HG03097 (cell line): Measurements from ENCODE around the gene COLGALT1.

Experiments used
- ATAC-seq: cut with Tn5 transposase; IDR thresholded peaks from one replicate; pipeline ENCODE4 v1.9.1; 2021; ENCODE audit not compliant: unreplicated experiment, low FRiP score

COLGALT1 gene

DNA sequence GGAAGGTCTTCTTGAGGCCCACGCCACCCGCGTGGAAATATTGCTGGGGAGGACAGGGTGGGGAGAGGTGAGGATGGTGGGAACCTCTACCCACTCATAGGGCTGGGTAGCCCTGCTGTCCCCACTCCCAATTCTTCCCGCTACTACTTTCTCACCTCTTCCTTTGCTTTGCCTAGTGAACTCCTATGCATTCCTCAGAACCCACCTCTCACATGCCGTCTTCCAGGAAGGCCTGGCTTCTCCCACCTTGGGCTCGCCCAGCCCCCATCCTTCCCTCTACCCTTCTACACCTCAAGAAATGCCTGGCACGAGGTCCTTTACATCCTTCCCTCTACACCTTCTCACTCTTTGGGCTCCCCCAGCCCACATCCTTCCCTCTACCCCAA lies 62.4 kb downstream of the COLGALT1 start:
- ATAC-seq, result no peak

DNA sequence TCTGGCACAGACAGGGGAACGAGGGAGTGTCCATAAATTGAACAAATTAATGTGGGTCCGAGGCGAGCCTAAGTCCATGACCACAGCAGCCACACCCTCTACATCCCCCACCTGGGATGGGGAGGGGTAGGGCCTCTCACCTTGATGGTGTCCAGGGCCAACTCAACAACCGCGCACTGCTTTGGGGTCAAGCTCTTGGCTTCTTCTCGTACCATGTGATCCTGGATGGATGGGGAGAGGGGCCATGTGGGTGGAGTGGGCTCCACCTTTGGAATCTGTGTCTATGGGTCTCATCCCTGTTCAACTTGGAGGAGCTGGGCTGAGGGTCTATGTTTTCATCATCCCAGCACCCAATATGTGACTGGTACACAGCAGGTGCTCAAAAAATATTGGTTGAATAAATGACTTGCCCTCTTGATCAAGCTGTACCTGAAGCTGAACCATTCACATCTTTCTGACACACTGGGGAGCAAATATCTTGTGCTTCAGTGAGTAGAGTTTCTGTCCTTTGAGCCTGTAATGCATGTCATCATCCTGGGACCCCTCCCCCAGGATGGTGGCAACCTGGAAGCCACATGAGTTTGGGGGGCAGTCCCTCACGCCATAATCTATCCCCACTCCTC lies 62.9 kb downstream of the COLGALT1 start:
- ATAC-seq, result no peak

DNA sequence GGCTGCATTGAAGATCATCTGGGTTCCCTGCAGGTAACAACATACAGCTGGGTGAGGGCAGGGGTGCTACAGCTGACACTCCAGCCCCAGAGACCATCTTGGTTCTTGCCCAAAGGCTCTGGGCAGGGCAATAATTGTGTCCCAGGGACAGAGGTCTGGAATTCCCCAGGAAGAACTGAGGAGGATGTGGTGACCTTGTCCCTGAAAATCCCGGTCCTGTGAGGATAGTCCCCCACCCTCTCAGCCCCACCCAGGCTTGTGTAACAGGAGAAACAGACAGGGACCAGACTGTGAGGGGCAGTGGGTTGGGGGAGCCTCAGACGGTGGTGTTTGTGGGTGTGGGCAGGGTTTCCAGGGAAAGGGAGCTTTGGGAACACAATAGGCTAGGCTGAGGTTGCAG lies 63.5 kb downstream of the COLGALT1 start:
- ATAC-seq, result no peak

DNA sequence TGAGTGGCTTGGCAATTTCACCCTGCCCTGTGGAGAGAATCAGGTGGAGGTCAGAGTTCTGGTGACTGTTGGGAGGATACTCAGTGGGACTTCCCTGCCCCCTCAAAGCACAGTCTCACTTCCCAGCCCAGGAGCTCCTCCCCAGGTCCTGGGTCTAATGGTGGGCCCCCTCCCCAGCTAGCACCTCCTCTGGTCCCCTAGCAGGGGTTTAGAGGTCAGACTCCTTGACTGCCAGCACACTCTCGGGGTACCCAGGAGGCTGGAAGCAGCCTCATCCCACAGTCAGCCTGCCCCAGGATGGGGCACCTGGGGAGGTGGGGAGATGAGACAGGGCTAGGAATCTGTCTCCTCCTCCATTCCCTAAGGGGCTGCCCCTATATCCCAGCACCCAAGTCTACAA lies 65.2 kb downstream of the COLGALT1 start:
- ATAC-seq, result no peak

DNA sequence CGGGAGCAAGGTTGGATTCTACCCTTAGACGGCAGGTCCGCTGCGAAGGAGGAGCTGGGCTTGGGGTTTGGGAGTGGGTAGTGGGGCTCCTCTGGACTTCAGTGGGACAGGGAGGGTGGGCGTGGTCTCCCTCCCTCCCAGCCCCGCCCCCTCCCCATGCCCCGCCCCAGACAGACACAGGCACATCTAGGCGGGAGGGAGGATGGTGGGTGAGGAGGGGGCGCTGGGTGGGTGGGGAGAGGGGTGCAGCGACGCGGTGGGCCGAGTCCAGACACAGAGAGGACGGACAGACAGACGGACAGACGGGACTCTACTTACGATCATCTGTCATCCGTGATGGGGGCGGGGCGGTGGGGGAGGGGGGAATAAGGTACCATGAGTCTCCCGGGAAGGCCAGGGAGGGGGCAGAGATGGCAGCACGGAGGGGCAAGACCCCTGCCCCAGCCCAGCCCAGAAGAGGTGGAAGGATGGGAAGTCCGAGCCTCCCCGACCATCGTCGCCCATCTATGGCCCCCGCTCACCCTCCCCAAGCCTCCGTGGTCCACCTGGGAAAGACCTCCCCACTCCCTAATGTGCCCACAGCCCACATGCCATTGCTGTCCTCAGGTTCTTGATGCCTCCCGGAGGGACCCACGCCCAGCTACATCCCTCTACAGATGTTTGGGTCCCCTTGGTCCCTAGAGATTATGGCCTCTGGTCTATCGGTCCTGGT lies 67.9 kb downstream of the COLGALT1 start:
- ATAC-seq, result no peak

DNA sequence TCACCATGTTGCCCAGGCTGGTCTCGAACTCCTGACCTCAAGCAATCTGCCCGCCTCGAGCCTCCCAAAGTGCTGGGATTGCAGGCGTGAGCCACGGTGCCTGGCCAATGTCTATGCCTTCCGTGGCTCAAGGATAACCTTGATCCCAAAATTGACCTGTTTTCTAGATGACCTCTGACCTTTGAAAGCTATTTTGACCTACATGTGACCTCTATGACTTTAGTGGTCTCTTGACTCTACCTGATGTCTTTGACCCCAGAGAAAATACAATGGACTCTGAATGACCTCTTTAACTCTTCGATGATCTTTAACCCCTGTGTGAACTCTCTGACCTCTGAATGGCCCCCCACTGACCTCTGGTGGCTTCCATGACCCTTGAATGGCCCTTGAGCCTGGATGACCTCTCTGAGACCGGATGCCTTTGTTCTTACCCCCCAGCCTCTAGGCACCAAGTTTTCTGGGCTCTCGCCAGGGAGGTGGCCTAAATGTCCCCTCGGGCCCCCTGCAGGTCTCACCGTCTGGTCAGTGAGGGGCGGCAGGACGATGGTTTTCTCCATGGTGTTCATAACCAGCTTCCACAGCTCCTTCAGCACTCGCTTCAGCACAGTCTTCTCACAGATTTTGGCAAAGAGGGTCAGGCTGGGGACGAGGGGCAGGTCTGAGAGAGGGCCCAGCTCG lies 69.0 kb downstream of the COLGALT1 start:
- no peak for ATAC-seq

DNA sequence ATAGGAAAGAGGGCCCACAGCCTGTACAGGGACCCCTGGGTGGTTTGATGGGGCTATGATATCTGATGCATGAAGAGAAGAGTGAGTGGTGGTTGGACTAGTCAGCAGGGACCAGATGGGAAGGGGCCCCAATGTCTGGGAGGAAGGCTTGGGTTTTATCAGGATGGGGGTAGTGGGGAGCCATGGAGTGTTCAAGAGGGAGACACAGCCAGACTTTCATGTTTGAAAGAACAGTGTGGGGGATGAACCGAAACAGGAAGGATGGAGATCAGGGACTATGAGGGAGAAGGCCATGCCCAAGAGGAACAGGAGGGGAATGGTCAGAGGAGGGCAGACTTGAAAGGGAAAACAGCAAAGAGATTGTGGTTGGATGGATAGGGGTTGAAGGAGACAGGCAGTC lies 69.6 kb downstream of the COLGALT1 start:
- no peak for ATAC-seq

DNA sequence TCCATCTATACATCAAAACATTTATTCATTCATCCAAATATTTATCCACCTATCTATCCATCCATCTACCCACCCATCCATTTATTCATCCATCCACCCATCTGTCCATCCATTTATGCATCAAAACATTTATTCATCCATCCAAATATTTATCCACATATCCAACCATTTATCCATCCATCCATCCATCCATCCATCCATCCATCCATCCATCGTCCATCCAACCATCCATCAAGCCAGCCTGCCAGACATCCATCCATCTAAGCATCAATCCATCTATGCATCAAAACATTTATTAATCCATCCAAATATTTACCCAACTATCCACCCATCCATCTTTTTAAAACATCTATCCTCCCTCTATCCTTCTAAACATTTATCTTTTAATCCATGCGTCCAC lies 70.5 kb downstream of the COLGALT1 start:
- no peak for ATAC-seq

DNA sequence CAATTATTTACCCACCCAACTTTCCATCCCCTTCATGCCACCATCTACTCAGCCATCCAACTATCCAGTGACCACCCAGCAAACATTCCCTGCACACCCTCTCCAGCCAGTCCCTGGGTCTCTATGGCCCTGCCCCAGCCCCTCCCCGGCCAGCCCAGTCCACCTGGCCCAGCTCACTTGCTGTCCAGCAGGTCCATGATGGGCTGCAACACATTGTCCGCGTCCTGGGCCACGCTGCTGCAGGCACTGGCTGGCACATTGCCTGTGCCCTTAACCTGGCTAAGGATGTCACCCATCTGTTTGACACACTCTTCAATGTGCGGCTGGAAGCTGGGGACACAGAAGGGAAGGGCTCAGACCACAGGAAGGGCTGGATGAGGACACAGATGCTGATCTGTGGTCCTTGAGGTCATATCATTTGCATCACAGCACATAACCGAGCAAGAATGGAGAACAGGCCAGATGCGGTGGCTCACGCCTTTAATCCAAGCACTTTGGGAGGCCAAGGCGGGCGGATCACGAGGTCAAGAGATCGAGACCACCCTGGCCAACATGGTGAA lies 71.1 kb downstream of the COLGALT1 start:
- no peak for ATAC-seq

DNA sequence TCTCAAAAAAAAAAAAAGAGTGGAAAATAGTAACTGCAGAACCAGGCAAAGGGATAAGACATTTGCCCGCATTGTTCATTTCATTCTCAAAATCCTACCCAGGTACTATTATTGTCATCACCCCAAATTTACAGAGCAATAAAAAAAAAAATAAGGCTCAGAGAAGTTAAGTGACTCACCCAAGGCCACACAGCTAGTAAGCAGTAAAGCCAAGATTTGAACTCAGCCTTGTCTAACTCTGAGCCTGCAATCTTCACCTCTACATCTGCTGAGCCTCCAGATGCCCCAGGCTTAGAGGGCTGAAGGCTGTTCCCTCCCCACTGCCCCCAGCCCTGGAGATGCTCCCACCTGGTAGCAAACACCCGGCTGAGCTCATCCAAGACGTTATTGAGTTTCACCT lies 71.7 kb downstream of the COLGALT1 start:
- no peak for ATAC-seq

DNA sequence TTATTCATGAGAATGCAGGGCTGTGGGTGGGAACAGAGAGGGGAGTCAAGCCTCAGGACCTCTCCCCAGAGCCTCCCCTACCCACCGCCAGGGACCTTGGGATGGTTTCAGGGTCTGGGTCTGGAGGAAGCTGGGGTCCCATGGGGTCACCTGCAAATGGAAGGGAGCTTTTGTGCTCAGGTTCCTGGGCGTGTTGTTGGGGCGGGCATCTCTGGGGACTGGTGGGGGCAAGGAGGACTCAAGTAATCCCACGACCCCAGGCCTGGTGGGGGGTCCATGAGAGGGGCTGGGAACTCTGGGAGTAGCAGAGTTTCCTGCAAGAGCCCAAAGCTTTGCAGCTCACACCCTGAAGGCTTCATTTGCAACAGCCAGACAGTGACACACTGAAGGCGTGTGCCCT lies 72.5 kb downstream of the COLGALT1 start:
- ATAC-seq, result no peak

DNA sequence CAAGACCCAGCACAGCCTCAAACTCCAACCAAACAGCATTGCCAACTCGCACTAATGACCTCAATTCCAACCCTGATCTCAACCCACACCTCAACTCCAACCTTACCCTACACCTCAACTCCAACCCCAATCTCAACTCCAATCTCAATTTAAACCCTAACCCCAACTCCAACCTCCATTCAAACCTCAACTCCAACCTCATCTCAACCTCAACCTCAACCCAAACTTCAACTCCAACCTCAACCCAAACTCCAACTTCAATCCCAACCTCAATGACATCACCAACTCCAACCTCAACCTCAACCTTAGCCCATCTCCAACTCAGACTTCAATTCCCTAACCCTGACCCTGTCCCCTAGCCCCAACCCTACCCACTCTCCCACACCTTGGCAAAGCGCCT lies 74.3 kb downstream of the COLGALT1 start:
- ATAC-seq, result no peak

DNA sequence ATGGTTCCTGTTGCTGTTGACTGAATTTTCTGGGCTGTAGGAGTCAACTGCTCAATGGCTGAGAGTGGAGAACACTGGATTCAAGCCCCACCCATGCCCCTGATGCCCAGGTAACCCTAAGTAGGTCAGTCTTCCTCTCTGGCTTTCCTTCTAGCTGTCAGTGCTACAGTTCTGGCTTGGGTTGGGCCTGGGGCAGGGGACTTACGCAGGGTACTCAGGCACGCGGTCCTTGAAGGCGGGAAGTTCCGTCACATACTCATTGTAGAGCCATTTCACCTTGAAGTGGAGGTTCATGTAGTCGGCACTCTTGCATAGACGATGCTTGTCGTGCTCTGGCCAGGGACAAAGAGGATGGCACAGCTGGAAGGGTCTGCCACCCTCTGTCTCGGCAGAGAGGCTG lies 77.1 kb downstream of the COLGALT1 start:
- ATAC-seq, result no peak
